AG04450 (cell line): Measurements from ENCODE around the gene NDNF. TPM values are rescaled to one million over a fixed set of nuclear protein-coding genes. Genes with fewer than 3 reads are reported as not detected.

Experiments
- CTCF ChIA-PET: fragments of 300-600, 350-600 bp; formaldehyde crosslinking; extraction: SDS; loops from one replicate; lab custom pipeline; 2022; ENCODE audit warnings: antibody characterized with exemption, inconsistent platforms; lab: Charles Lee
- POLR2A ChIA-PET: fragments of 350-600 bp; formaldehyde crosslinking; extraction: SDS; loops from one replicate; lab custom pipeline; 2021; ENCODE audit warnings: antibody characterized with exemption, inconsistent platforms; lab: Yijun Ruan, JAX
- DNase-seq: peaks from one replicate; pipeline ENCODE4 v3.0.0-alpha.2; 2011; ENCODE audit warnings: low read depth, low spot score
- H3K27ac ChIP-seq: one replicate; pipeline ENCODE4 v1.5.1; 2012; ENCODE audit warnings: low read depth, low read length, control low read depth
- H3K27me3 ChIP-seq: one replicate; pipeline ENCODE4 v1.6.0; 2012; ENCODE audit warnings: low read length; ENCODE audit not compliant: control insufficient read depth, insufficient read depth
- H3K4me3 ChIP-seq: 2 replicates; pipeline ENCODE4 v1.5.1; 2011; ENCODE audit warnings: mild to moderate bottlenecking, low read depth, low read length, control low read depth
- H3K9me3 ChIP-seq: 2 replicates; pipeline ENCODE4 v1.5.1; 2012; ENCODE audit warnings: low read length; ENCODE audit not compliant: control insufficient read depth, insufficient read depth
- polyA plus RNA-seq: library from polyadenylated mRNA; depleted of rRNA; stranded (reverse); fragments of >200 nt; gene quantifications from 2 replicates; pipeline ENCODE4 v1.2.3, GENCODE V29; 2011
- TF ChIP-seq, protein P1 (sequence below): IDR thresholded peaks from 2 replicates; pipeline ENCODE4 v1.5.1; 2011; ENCODE audit warnings: low read depth, low read length, control low read depth, inconsistent platforms

Gene NDNF
- polyA plus RNA-seq, 1 experiment, result not detected

DNA sequence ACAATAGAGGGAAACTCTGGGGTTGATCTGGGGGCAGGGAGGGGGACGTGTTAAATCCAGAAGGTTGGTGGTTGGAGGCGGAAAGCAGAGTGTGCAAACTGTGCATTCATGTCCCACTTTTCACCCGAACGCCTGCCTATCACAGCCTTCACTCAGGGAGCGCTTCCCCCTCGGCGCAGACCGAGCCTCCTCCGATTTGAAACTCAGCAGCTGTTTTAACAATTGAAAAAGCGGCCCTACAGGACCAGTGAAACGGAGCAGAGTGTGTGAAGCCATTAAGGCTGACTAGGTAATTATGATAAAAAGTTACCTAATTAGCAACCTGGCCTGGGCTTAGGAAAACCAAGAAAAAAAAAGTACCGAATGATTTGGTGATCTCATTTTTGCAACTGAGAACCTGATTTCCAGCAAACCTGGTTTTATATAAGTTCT, 685 bp upstream of the NDNF start:
- Histone ChIP-seq H3K27me3 (peaks cover 48% of the 10 kb centered on the region), H3K27ac (no peak overlapping the region), H3K9me3 (peaks cover 2% of the 10 kb centered on the region), H3K4me3 (peak overlapping the region; percentile 46)
- ChIA-PET POLR2A (no interaction called here), CTCF (interaction anchor here (0.6 kb wide), 1 partner anchor 725 kb away, joined by 6 read pairs; no protein-coding TSS in a partner anchor)
- no peak for DNase-seq
- TF ChIP-seq, protein P1, sequence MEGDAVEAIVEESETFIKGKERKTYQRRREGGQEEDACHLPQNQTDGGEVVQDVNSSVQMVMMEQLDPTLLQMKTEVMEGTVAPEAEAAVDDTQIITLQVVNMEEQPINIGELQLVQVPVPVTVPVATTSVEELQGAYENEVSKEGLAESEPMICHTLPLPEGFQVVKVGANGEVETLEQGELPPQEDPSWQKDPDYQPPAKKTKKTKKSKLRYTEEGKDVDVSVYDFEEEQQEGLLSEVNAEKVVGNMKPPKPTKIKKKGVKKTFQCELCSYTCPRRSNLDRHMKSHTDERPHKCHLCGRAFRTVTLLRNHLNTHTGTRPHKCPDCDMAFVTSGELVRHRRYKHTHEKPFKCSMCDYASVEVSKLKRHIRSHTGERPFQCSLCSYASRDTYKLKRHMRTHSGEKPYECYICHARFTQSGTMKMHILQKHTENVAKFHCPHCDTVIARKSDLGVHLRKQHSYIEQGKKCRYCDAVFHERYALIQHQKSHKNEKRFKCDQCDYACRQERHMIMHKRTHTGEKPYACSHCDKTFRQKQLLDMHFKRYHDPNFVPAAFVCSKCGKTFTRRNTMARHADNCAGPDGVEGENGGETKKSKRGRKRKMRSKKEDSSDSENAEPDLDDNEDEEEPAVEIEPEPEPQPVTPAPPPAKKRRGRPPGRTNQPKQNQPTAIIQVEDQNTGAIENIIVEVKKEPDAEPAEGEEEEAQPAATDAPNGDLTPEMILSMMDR, result no peak

DNA sequence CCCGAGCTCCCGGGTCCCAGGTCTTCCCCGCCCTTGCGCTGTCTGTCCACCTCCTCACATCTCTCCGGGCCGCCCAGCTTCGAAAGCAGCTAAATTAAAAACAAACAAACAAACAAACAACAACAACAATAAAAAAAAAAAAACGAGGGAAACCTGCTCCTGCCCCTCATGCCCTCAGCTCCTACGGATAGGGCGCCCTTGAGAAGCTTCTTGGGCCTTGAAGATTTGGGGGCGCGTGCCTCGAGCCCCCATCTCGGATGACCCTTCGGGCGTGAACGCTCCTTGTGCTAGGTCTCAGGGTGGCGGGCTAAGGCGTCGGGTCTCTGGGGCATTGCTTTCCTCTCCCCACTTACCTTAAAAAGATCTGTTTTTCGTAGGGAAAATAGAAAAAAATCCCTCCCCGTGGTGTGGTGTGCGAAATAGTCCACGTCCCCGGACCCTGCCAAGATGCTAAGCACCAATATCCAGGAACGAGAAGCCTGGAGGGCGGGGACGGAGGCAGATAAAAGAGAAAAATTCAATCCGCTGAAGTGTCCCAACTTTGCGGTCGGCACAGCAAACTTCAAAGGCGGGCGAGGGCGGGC, 603 bp downstream of the NDNF start:
- Histone ChIP-seq H3K4me3 (peak overlapping the region; percentile 49), H3K27ac (no peak overlapping the region), H3K9me3 (peaks cover 2% of the 10 kb centered on the region), H3K27me3 (peaks cover 52% of the 10 kb centered on the region)
- TF ChIP-seq, protein P1, result no peak
- no peak for DNase-seq
- POLR2A ChIA-PET, result no interaction called here
- CTCF ChIA-PET, result interaction anchor here (0.6 kb wide), 1 partner anchor 1002 kb away, joined by 3 read pairs; no protein-coding TSS in a partner anchor

DNA sequence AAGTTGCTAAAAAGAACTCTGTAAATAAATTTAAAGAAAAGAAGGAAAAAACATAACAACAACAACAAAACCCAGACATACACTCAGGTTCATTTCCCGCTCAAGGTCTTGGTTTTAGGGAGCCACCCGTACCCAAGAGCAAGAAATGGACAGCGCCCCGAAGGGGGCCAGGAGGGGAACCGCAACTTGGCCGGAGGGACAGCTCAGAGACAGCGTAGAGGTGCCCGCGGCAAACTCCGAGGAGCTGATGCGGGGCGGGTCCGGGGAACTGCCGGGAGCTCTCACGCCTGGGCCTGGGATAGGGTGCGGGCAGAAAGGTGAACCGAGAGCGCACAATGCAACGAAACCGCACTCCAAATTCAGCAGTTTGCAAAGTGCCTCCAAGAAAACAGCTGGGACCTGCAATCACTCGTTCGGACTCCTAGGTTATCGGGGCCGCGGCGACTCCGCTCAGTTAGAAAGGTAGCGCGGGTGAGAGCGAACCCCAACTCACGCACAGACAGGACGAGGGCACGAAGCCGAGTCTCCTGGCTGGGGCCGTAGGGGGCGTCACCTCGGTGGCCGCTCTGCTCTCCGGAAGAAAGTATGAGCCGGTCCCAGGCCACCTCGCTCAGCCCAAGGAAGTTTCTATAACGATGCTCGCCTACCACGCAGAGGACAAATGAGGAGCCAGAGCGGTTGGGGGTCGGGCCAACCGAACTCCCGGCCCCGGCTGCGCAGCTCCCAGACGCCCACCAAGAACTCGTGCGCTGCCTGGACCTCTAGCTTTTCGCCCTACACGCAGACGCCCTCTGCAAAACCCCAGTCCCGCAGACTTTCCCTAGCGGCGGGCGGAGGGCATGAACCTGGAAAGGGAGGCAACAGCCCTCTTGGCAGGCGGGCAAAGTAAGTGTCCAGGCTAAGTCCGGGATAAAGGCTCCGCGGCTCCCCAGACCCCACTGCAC, 1.4 kb downstream of the NDNF start:
- POLR2A ChIA-PET, result no interaction called here
- TF ChIP-seq, protein P1, result peak; percentile 29; the same call in 1 of the 2 replicates
- H3K9me3 ChIP-seq, result peaks cover 2% of the 10 kb centered on the region
- H3K27me3 ChIP-seq, result peaks cover 52% of the 10 kb centered on the region
- H3K27ac ChIP-seq, result no peak overlapping the region
- H3K4me3 ChIP-seq, result peak overlapping the region; percentile 28
- CTCF ChIA-PET, result interaction anchor here (0.6 to 1.1 kb wide), 2 partner anchors 148 to 1001 kb away, joined by 3 read pairs; no protein-coding TSS in a partner anchor
- DNase-seq, result no peak

DNA sequence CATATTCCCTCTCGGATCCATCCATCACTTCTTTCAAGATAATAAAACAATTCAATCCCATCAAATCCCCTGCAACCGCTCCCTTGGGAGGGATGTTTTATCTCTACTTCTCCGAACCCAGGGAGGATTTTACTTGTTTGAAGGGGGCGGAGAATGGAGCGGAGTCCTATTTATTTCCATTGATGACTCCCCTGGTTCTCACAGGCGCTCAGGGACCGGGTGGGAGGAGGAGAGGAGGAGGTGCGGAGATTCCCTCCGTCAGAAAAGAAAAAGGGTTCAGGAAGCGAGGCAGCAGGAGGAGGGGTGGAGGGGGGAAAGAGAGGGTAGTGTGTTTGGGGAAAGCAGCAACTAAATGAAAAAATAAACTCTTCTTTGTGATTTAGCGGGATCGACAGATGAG, 2.1 kb downstream of the NDNF start:
- no peak overlapping the region for H3K27ac ChIP-seq
- CTCF ChIA-PET, result interaction anchor here (1.1 kb wide), 1 partner anchor 149 kb away, joined by 3 read pairs; no protein-coding TSS in a partner anchor

More for the DNA sequence above, 2.1 kb downstream of the NDNF start:
- TF ChIP-seq, protein P1, result no peak
- POLR2A ChIA-PET, result no interaction called here
- Histone ChIP-seq H3K4me3 (no peak overlapping the region), H3K9me3 (peaks cover 2% of the 10 kb centered on the region), H3K27me3 (peaks cover 52% of the 10 kb centered on the region)
- no peak for DNase-seq
